ENCODE measurements around the gene FES. TPM values are rescaled to one million over a fixed set of nuclear protein-coding genes. Genes with fewer than 3 reads are reported as not detected.

FES gene
- total RNA-seq, 1 experiment from 2014 or later = 6.7 TPM

DNA sequence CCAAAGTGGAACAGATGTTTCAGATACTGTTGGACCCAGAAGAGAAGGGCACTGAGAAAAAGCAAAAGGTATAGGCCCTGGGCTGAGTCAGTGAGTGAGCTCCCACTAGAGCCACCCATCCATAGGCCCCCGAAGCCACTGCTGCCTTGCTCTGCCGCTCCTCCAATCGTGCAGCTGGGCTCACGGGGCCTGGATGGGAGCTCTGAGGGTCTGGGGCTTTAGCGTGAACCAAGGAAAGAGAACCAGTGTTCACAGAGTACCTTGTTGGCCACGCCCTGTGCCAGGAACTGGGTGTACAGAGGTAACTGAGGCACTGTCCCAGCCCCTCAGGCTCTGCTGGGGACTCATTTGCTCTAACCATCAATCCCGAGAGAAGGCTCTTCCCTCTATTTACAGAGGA is 55.5 kb downstream of the FES start:
- no peak overlapping the region for H3K4me3 Mint-ChIP-seq
- no peak for DNase-seq
- Histone ChIP-seq H3T11ph (ENCODE audit: low read length) (no peak overlapping the region), H2BK20ac (ENCODE audit: low read depth, low read length, poor library complexity, severe bottlenecking) (no peak overlapping the region), H2BK15ac (ENCODE audit: low read depth, low read length) (no peak overlapping the region), H4K8ac (replicated peaks; ENCODE audit: insufficient read length, low read depth, low read length) (no peak overlapping the region), H2AFZ (ENCODE audit: low read length) (no peak overlapping the region), H3K9ac (ENCODE audit: extremely low read depth, insufficient read length, low read length) (no peak overlapping the region), H3K23ac (ENCODE audit: insufficient read length, low read depth, low read length) (no peak overlapping the region), H3K56ac (ENCODE audit: insufficient read length, low read depth, low read length) (no peak overlapping the region), H4K91ac (ENCODE audit: insufficient read length, low read depth, low read length) (no peak overlapping the region), H3K79me1 (ENCODE audit: insufficient read depth, low read depth, low read length, poor library complexity, severe bottlenecking) (no peaks in the 10 kb centered on the region), H3K4me1 (ENCODE audit: insufficient read depth, low read length) (no peaks in the 10 kb centered on the region), H4K5ac (ENCODE audit: insufficient read length, low read depth, low read length) (no peak overlapping the region), H3K4ac (ENCODE audit: low read depth, low read length) (no peak overlapping the region), H2BK120ac (ENCODE audit: low read depth, low read length, poor library complexity, severe bottlenecking) (no peak overlapping the region), H3K18ac (ENCODE audit: insufficient read length, low read depth, low read length) (no peak overlapping the region), H4K20me1 (ENCODE audit: control insufficient read depth, insufficient read depth, insufficient read length) (no peaks in the 10 kb centered on the region), H3K27me3 (ENCODE audit: insufficient read depth, low read length) (no peaks in the 10 kb centered on the region), H2BK12ac (ENCODE audit: insufficient read length, low read depth, low read length) (no peak overlapping the region), H3K9me3 (ENCODE audit: control insufficient read depth, low read depth, low read length) (no peaks in the 10 kb centered on the region), H3K27ac (ENCODE audit: insufficient read length, low read depth, low read length) (no peak overlapping the region), H3K4me2 (ENCODE audit: insufficient read depth, insufficient read length, low read length) (no peak overlapping the region), H2BK5ac (ENCODE audit: insufficient read length, low read length) (no peak overlapping the region), H3K14ac (ENCODE audit: insufficient read depth, low read length) (no peak overlapping the region), H2AK5ac (ENCODE audit: insufficient read length, low read length) (no peak overlapping the region), H3K79me2 (ENCODE audit: insufficient read depth, low read length) (no peaks in the 10 kb centered on the region; the same call in 1 of the 2 replicates), H3K23me2 (ENCODE audit: insufficient read length, low read depth, low read length, poor library complexity, severe bottlenecking) (peaks cover 7% of the 10 kb centered on the region)
- H3K9me3 Mint-ChIP-seq = no peaks in the 10 kb centered on the region
- peaks cover 46 to 66% (median 62%) of the 10 kb centered on the region in 3 experiments; a peak in 6 of 7 replicates for H3K36me3 Mint-ChIP-seq (ENCODE audit: insufficient read depth in 1 of 3, low read depth in 3 of 3)
- no peak overlapping the region for H3K27ac Mint-ChIP-seq
- no peaks in the 10 kb centered on the region; the same call in 1 of the 2 replicates for H3K27me3 Mint-ChIP-seq (ENCODE audit: low read depth)
- H3K4me1 Mint-ChIP-seq = peaks cover 9 to 10% of the 10 kb centered on the region in 2 experiments
- WGBS (ENCODE audit: extremely low coverage, insufficient read length, low lambda C conversion rate) = no CpG with 5 or more reads among the region's 7 CpGs
- TF ChIP-seq, protein P1, sequence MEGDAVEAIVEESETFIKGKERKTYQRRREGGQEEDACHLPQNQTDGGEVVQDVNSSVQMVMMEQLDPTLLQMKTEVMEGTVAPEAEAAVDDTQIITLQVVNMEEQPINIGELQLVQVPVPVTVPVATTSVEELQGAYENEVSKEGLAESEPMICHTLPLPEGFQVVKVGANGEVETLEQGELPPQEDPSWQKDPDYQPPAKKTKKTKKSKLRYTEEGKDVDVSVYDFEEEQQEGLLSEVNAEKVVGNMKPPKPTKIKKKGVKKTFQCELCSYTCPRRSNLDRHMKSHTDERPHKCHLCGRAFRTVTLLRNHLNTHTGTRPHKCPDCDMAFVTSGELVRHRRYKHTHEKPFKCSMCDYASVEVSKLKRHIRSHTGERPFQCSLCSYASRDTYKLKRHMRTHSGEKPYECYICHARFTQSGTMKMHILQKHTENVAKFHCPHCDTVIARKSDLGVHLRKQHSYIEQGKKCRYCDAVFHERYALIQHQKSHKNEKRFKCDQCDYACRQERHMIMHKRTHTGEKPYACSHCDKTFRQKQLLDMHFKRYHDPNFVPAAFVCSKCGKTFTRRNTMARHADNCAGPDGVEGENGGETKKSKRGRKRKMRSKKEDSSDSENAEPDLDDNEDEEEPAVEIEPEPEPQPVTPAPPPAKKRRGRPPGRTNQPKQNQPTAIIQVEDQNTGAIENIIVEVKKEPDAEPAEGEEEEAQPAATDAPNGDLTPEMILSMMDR (conservative IDR thresholded peaks at IDR 0.05) = no peak

All from H9 (cell line).